NB4 (cell line): ENCODE data around the gene LRRC4C.

Source experiments
- DNase-seq: peaks from one replicate; pipeline ENCODE4 v3.0.0; 2010; ENCODE audit warnings: low read depth
- H3K4me3 ChIP-seq: one replicate; pipeline ENCODE4 v1.5.1; 2011; ENCODE audit warnings: mild to moderate bottlenecking, low read depth, low read length, moderate library complexity
- CTCF ChIP-seq: IDR thresholded peaks from one replicate; pipeline ENCODE4 v1.5.1; 2012; ENCODE audit warnings: low read depth, low read length
- MAX ChIP-seq: IDR thresholded peaks from 2 replicates; pipeline ENCODE4 v1.6.1; 2011; ENCODE audit warnings: low read depth, low read length
- MYC ChIP-seq: IDR thresholded peaks from 2 replicates; pipeline ENCODE4 v1.6.1; 2011; ENCODE audit warnings: low read depth, low read length
- POLR2A ChIP-seq: IDR thresholded peaks from 2 replicates; pipeline ENCODE4 v1.6.1; 2011; ENCODE audit warnings: mild to moderate bottlenecking; ENCODE audit not compliant: insufficient read length; ENCODE audit errors: extremely low read depth

The LRRC4C gene

GRCh38 chr11:40186437-40187263 is 1272.8 kb downstream of the LRRC4C start:
- no peak for TF ChIP-seq MAX
- no peak for TF ChIP-seq CTCF
- TF ChIP-seq MYC = no peak
- no peak for TF ChIP-seq POLR2A
- DNase-seq = peak; percentile 10
- H3K4me3 ChIP-seq = no peak overlapping the region

- TF ChIP-seq CTCF = no peak
- no peak for TF ChIP-seq MAX
- no peak for TF ChIP-seq POLR2A
- TF ChIP-seq MYC = no peak
- DNase-seq = no peak
- H3K4me3 ChIP-seq = no peak overlapping the region
Observed at GRCh38 chr11:40185793-40186192, 1273.7 kb downstream of the LRRC4C start.

- no peak for TF ChIP-seq POLR2A
- no peak for TF ChIP-seq MYC
- TF ChIP-seq CTCF = no peak
- no peak for TF ChIP-seq MAX
- DNase-seq = no peak
- no peak overlapping the region for H3K4me3 ChIP-seq
Observed at GRCh38 chr11:40183073-40184064, 1276.1 kb downstream of the LRRC4C start.

GRCh38 chr11:40179541-40179940 is 1279.9 kb downstream of the LRRC4C start:
- DNase-seq = no peak
- no peak for TF ChIP-seq MYC
- TF ChIP-seq CTCF = no peak
- no peak for TF ChIP-seq POLR2A
- no peak for TF ChIP-seq MAX
- no peak overlapping the region for H3K4me3 ChIP-seq

GRCh38 chr11:40178470-40178869 is 1281.0 kb downstream of the LRRC4C start:
- no peak for DNase-seq
- TF ChIP-seq MYC (no peak), CTCF (no peak), MAX (no peak), POLR2A (no peak)
- H3K4me3 ChIP-seq = no peak overlapping the region
